ENCODE data around the gene VCP.

The VCP gene

GRCh38 chr9:35010351-35010958 is 62.0 kb downstream of the VCP start:
- no peak for TF ChIP-seq CTCF (IDR thresholded peaks at IDR 0.05; ENCODE audit: insufficient read depth, missing control alignments)
- no peak for DNase-seq (ENCODE audit: insufficient read length, low spot score)
- no peak for FAIRE-seq
